ENCODE measurements around the gene CEL. TPM values are rescaled to one million over a fixed set of nuclear protein-coding genes. Genes with fewer than 3 reads are reported as not detected.
"Not testable (repeated sequence)": the region's sequence is repeated elsewhere in the genome, so short reads cannot be mapped to it uniquely, and the experiment has no call there.

The CEL gene
- total RNA-seq, 1 donor from 2014 or later, result 1.9 TPM

- no peak for TF ChIP-seq CTCF (IDR thresholded peaks at IDR 0.05; ENCODE audit: borderline replicate concordance)
- H3K4me3 ChIP-seq, result no peak overlapping the region
- H3K9me3 ChIP-seq (replicated peaks), result no peaks in the 10 kb centered on the region
- no peaks in the 10 kb centered on the region for H3K27me3 ChIP-seq (ENCODE audit: low read depth)
- intact Hi-C loops (cut with micrococcal nuclease), result no loop called here
- H3K4me1 ChIP-seq, result peaks cover 22% of the 10 kb centered on the region
- DNase-seq, result no peak
- H3K36me3 ChIP-seq, result no peaks in the 10 kb centered on the region
- no peak overlapping the region for H3K27ac ChIP-seq (replicated peaks)
These were observed 2.7 kb downstream of the CEL start for GRCh38 chr9:133064241-133065069.

- Histone ChIP-seq H3K27ac (replicated peaks) (no peak overlapping the region), H3K4me3 (no peak overlapping the region), H3K27me3 (ENCODE audit: low read depth) (no peaks in the 10 kb centered on the region), H3K9me3 (replicated peaks) (no peaks in the 10 kb centered on the region), H3K36me3 (no peaks in the 10 kb centered on the region), H3K4me1 (peaks cover 16% of the 10 kb centered on the region)
- no peak for TF ChIP-seq CTCF (IDR thresholded peaks at IDR 0.05; ENCODE audit: borderline replicate concordance)
- DNase-seq, result no peak
- intact Hi-C loops (cut with micrococcal nuclease), result no loop called here
These were observed 3.2 kb downstream of the CEL start for GRCh38 chr9:133065070-133065388.

- Histone ChIP-seq H3K4me1 (peaks cover 5% of the 10 kb centered on the region), H3K27ac (replicated peaks) (no peak overlapping the region), H3K36me3 (no peaks in the 10 kb centered on the region), H3K9me3 (replicated peaks) (no peaks in the 10 kb centered on the region), H3K4me3 (no peak overlapping the region), H3K27me3 (ENCODE audit: low read depth) (no peaks in the 10 kb centered on the region)
- intact Hi-C loops (cut with micrococcal nuclease), result no loop called here
- no peak for DNase-seq
- no peak for TF ChIP-seq CTCF (IDR thresholded peaks at IDR 0.05; ENCODE audit: borderline replicate concordance)
These were observed 4.6 kb downstream of the CEL start for GRCh38 chr9:133066181-133066983.

GRCh38 chr9:133067006-133067405, 5.2 kb downstream of the CEL start:
- Histone ChIP-seq H3K27me3 (ENCODE audit: low read depth) (no peaks in the 10 kb centered on the region), H3K36me3 (no peaks in the 10 kb centered on the region)
- no peak for DNase-seq

GRCh38 chr9:133067813-133068212, 6.0 kb downstream of the CEL start:
- H3K36me3 ChIP-seq, result no peaks in the 10 kb centered on the region
- H3K9me3 ChIP-seq (replicated peaks), result no peaks in the 10 kb centered on the region
- DNase-seq, result no peak
- H3K4me3 ChIP-seq, result no peak overlapping the region
- no peak for TF ChIP-seq CTCF (IDR thresholded peaks at IDR 0.05; ENCODE audit: borderline replicate concordance)
- no peaks in the 10 kb centered on the region for H3K4me1 ChIP-seq
- intact Hi-C loops (cut with micrococcal nuclease), result no loop called here
- no peak overlapping the region for H3K27ac ChIP-seq (replicated peaks)
- no peaks in the 10 kb centered on the region for H3K27me3 ChIP-seq (ENCODE audit: low read depth)

More at GRCh38 chr9:133067006-133067405, 5.2 kb downstream of the CEL start:
- no peak overlapping the region for H3K4me3 ChIP-seq
- no peaks in the 10 kb centered on the region for H3K4me1 ChIP-seq
- no peak for TF ChIP-seq CTCF (IDR thresholded peaks at IDR 0.05; ENCODE audit: borderline replicate concordance)
- intact Hi-C loops (cut with micrococcal nuclease), result no loop called here
- no peaks in the 10 kb centered on the region for H3K9me3 ChIP-seq (replicated peaks)
- H3K27ac ChIP-seq (replicated peaks), result no peak overlapping the region

DNA sequence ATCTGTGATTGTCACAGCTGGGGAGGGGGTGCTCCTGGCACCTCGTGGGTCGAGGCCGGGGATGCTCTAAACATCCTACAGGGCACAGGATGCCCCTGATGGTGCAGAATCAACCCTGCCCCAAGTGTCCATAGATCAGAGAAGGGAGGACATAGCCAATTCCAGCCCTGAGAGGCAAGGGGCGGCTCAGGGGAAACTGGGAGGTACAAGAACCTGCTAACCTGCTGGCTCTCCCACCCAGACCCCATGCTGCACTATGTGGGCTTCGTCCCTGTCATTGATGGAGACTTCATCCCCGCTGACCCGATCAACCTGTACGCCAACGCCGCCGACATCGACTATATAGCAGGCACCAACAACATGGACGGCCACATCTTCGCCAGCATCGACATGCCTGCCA, 6.7 kb downstream of the CEL start:
- H3K27ac ChIP-seq (replicated peaks); DNase-seq; H3K9me3 ChIP-seq (replicated peaks); H3K27me3 ChIP-seq (ENCODE audit: low read depth); H3K36me3 ChIP-seq; intact Hi-C loops (cut with micrococcal nuclease); H3K4me1 ChIP-seq; H3K4me3 ChIP-seq: not testable (repeated sequence)

GRCh38 chr9:133070500-133070961, 8.8 kb downstream of the CEL start:
- DNase-seq; intact Hi-C loops (cut with micrococcal nuclease); H3K4me3 ChIP-seq; H3K27me3 ChIP-seq (ENCODE audit: low read depth); H3K9me3 ChIP-seq (replicated peaks); H3K27ac ChIP-seq (replicated peaks); H3K36me3 ChIP-seq; H3K4me1 ChIP-seq: not testable (repeated sequence)

GRCh38 chr9:133070985-133071384, 9.2 kb downstream of the CEL start:
- H3K27me3 ChIP-seq (ENCODE audit: low read depth); DNase-seq; H3K4me1 ChIP-seq; H3K4me3 ChIP-seq; intact Hi-C loops (cut with micrococcal nuclease); H3K27ac ChIP-seq (replicated peaks); H3K9me3 ChIP-seq (replicated peaks); H3K36me3 ChIP-seq: not testable (repeated sequence)

All from left ventricle myocardium inferior (tissue), 1 donor.